GM19455 (cell line): ENCODE data around the gene OST4.
"Not testable (repeated sequence)": the region's sequence is repeated elsewhere in the genome, so short reads cannot be mapped to it uniquely, and the experiment has no call there.

ENCODE experiments used
- ATAC-seq: cut with Tn5 transposase; IDR thresholded peaks from one replicate; pipeline ENCODE4 v1.9.1; 2021; ENCODE audit not compliant: unreplicated experiment

Gene OST4

GRCh38 chr2:27071277-27071989, at the start of gene OST4:
TSS of gene OST4 (minus strand) at chr2:27071654.
- ATAC-seq = peak; percentile 87

- not testable (repeated sequence) for ATAC-seq
These were observed 47.8 kb upstream of the OST4 start for GRCh38 chr2:27119330-27119670.

- no peak for ATAC-seq
These were observed 47.3 kb upstream of the OST4 start, which contains the start of gene CGREF1 for GRCh38 chr2:27118525-27119329. TSS of gene CGREF1 (minus strand) at chr2:27119128. CDS start at chr2:27104366, 14,762 bp downstream.

- no peak for ATAC-seq
These were observed 46.6 kb upstream of the OST4 start for GRCh38 chr2:27117995-27118524.

- ATAC-seq = no peak
These were observed 44.1 kb upstream of the OST4 start for GRCh38 chr2:27115519-27115918.

GRCh38 chr2:27111392-27112078, 40.1 kb upstream of the OST4 start:
- not testable (repeated sequence) for ATAC-seq

- not testable (repeated sequence) for ATAC-seq
These were observed 39.3 kb upstream of the OST4 start for GRCh38 chr2:27110603-27111352.

- ATAC-seq = no peak
These were observed 37.6 kb upstream of the OST4 start for GRCh38 chr2:27109083-27109482.

GRCh38 chr2:27108221-27108620, 36.8 kb upstream of the OST4 start:
- ATAC-seq = no peak

GRCh38 chr2:27105981-27106380, 34.5 kb upstream of the OST4 start:
- ATAC-seq = no peak

GRCh38 chr2:27102329-27102728, 30.9 kb upstream of the OST4 start:
- no peak for ATAC-seq

GRCh38 chr2:27100036-27100435, 28.6 kb upstream of the OST4 start:
- ATAC-seq = no peak

- ATAC-seq = no peak
These were observed 28.0 kb upstream of the OST4 start for GRCh38 chr2:27099334-27099955.

GRCh38 chr2:27097341-27097740, 25.9 kb upstream of the OST4 start:
- no peak for ATAC-seq

- ATAC-seq = no peak
These were observed 25.4 kb upstream of the OST4 start for GRCh38 chr2:27096748-27097297.

- no peak for ATAC-seq
These were observed 24.5 kb upstream of the OST4 start for GRCh38 chr2:27095745-27096651.

- no peak for ATAC-seq
These were observed 23.9 kb upstream of the OST4 start for GRCh38 chr2:27095427-27095744.

- no peak for ATAC-seq
These were observed 23.0 kb upstream of the OST4 start for GRCh38 chr2:27094353-27094984.
